ENCODE measurements around the gene PGLYRP2.

DNA sequence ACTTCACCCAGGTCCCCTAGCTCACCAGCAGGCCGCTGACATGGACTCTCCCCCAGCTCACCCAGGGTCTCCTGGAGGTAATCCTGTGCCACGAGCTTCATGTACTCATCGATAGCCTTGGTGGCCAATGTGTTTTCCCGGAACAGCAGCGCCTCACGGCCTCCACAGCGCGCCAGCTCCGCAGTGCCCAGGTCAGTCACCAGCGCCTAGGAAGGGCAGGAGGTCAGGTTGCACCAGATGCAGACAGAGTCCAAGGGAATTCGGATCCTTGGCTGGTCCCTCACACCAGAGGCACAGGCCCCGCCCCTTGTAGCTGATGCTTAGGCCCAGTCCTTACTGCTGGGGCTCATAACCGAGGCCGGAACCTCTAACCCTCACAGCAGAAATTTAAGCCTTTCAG, 22.9 kb downstream of the PGLYRP2 start:
- TF ChIP-seq, protein P1, sequence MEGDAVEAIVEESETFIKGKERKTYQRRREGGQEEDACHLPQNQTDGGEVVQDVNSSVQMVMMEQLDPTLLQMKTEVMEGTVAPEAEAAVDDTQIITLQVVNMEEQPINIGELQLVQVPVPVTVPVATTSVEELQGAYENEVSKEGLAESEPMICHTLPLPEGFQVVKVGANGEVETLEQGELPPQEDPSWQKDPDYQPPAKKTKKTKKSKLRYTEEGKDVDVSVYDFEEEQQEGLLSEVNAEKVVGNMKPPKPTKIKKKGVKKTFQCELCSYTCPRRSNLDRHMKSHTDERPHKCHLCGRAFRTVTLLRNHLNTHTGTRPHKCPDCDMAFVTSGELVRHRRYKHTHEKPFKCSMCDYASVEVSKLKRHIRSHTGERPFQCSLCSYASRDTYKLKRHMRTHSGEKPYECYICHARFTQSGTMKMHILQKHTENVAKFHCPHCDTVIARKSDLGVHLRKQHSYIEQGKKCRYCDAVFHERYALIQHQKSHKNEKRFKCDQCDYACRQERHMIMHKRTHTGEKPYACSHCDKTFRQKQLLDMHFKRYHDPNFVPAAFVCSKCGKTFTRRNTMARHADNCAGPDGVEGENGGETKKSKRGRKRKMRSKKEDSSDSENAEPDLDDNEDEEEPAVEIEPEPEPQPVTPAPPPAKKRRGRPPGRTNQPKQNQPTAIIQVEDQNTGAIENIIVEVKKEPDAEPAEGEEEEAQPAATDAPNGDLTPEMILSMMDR (conservative IDR thresholded peaks at IDR 0.05; ENCODE audit: low read length), result no peak
- TF ChIP-seq EZH2phosphoT487 (IDR thresholded peaks at IDR 0.05; ENCODE audit: borderline replicate concordance), result no peak
